Kidney tubule cell (primary cell): ENCODE measurements around the gene CACNA1H.
A peak's percentile ranks its signal among the peaks of the same experiment; 100 is the strongest.

Experiments
- DNase-seq: peaks from one replicate; pipeline ENCODE4 v3.0.0-alpha.2; 2018; ENCODE audit warnings: low spot score

The CACNA1H gene

DNA sequence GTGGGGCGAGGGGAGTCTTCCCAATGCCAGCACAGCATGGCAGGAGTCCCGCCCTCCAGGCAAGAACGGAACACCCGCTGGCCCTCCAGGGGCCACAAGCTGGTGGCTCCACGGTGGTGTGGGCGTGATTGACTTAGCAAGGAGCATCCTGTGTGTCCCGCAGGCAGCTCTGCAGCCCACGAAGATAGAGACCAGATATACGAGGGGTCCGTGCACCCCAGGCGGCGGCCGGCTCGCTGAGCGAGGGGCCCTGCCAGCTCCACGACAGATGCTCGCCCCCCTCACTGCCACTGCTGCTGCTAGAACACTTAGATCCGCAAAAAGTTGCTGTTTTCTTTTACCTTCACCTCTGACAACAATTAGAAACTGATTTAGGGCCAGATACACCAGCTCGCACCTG, 10.0 kb upstream of the CACNA1H start:
- no peak for DNase-seq

DNA sequence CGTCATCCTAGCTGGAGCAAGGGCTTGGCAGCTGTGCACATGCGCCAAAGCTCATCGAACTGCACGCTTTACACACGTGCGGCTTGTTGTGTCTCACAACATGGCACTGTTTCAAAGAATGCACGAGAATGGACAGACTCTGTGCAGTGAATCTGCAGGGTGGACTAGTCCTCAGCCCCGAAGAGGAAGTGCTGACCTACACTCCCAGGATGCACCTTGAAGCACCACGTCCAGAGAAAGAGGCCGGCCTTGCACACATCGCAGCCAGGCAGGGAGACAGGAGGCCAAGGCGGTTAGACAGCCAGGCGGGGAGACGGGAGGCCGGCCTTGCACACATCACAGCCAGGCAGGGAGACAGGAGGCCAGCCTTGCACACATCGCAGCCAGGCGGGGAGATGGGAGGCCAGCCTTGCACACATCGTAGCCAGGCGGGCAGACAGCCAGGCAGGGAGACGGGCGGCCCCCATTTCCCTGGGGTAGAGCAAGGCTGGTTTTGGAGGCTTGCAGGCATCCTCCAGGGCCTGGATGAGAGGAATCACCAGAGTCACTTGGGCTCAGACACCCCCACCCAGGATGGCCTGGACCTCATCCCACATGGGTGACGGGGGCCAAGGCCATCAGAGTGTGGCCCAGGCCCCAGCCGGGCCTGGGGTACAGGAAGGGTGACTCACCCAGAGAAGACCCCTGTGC, 9.0 kb upstream of the CACNA1H start:
- DNase-seq = no peak

GRCh38 chr16:1144476-1145382, 8.2 kb upstream of the CACNA1H start:
- DNase-seq = peak; percentile 40

DNA sequence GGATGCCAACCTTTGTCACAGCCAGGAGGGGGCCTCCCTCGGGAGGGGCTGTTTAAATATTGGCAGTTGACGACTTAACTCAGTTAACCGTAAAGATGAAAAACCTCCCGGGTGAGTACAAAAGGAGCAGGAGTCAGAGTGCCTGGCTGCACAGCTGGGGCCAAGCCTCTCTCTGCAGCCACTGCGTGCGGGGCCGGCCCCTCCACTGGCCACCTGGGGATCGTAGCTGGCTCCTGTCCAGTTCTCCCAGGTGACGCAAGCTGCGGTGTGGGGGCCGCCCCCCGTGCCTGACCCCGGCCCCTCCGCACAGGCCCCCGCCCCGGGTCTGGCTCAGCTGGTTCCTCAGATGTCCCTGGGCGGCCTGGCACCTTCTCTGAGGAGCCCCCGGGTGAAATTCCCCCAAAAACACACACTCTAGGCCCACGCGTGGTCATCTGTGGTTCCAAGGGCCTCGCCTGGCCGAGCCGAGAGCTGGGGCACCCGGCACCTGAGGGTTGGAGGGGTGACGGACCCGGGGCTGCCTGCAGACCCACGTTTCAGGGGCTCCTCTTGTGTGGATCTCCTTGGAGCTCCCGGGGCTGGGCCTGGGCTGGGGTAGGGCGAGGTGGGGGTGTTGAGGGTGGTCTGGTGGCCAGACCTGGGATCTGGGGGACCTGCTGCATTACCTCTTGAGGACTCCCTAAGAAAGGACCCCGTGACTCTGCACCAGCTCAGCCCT, 7.4 kb upstream of the CACNA1H start:
- peak; percentile 37 for DNase-seq

- no peak for DNase-seq
Measured at GRCh38 chr16:1146409-1146808, 6.5 kb upstream of the CACNA1H start.

DNA sequence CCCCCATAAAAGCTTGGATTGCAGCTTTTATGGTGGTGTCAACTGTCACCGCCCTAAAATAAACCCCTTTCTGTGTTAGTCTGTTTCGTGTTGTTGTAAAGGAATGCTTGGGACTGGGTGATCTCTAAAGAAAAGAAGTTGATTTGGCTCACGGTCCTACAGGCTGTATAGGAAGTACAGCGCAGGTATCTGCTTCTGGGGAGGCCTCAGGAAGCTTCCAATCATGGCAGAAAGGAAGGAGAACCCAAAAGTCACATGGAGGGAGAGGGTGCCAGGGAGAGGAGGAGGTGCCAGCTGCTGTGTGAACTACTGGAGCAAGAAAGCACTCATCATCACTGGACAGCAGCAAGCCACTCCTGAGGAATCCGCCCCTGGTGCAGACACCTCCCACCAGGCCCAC, 5.9 kb upstream of the CACNA1H start:
- DNase-seq = no peak

- DNase-seq = no peak
Measured at GRCh38 chr16:1149101-1149636, 3.7 kb upstream of the CACNA1H start.

GRCh38 chr16:1150511-1150982, 2.4 kb upstream of the CACNA1H start:
- no peak for DNase-seq

DNA sequence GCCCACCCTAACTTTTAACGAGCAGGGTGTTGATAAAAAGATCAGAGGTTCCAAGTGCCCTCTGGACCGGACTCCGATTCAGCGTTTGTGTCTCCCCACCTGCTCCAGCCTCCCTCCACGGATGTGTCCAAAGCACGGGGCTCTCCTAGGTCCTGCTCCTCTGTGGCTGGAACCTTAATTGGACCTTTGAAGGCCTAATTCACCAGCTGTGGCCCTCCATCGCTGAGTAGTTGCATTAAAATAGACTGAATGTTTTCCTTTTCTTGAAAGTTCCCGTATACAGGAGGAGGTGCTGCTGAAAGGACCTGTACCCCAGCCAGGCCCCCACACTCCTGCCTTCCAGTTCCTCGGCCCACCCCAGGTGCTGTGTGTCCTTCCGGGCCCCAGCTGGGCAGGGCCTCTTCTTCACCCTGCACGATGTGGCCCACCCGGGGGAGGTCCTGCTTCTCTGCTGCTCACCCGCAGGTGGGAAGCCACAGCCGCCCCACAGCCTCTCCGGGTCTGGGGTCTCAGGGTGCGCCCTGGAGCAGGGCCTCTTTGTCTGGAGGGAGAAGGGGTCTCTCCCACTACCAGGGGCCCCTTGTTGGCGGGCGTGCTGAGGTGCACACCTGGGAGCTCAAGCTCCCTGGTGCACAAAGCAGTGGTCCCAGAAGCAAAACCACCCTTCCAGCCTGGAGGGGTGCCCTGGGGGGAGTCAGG, 1.3 kb upstream of the CACNA1H start:
- no peak for DNase-seq

GRCh38 chr16:1152123-1152638, 725 bp upstream of the CACNA1H start:
- no peak for DNase-seq

GRCh38 chr16:1153480-1154160, 714 bp downstream of the CACNA1H start:
- no peak for DNase-seq

GRCh38 chr16:1154291-1154886, 1.5 kb downstream of the CACNA1H start:
- no peak for DNase-seq

DNA sequence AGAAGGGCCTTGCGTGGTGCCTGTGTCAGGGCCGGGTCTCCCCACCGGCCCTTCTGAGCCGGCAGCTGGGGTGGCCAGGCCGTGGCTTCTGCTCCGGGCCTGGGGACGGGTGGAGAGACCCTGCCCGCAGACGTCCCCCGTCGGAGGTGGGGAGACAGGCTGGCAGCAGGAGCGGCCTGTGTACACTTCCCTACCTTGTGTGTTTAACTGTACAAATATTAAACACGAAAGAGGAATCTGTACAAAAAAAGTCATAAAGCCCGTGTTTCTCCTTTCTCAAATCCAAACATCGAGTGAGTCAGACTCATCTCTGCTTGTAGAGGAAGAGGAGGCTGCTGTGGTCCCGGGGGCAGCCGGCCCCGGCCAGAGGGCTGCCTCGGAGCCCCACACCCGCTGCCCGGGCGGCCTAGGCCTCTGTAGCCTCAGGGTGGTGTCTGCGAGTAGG, 2.0 kb downstream of the CACNA1H start:
- no peak for DNase-seq

- no peak for DNase-seq
Measured at GRCh38 chr16:1155353-1156054, 2.6 kb downstream of the CACNA1H start.

DNA sequence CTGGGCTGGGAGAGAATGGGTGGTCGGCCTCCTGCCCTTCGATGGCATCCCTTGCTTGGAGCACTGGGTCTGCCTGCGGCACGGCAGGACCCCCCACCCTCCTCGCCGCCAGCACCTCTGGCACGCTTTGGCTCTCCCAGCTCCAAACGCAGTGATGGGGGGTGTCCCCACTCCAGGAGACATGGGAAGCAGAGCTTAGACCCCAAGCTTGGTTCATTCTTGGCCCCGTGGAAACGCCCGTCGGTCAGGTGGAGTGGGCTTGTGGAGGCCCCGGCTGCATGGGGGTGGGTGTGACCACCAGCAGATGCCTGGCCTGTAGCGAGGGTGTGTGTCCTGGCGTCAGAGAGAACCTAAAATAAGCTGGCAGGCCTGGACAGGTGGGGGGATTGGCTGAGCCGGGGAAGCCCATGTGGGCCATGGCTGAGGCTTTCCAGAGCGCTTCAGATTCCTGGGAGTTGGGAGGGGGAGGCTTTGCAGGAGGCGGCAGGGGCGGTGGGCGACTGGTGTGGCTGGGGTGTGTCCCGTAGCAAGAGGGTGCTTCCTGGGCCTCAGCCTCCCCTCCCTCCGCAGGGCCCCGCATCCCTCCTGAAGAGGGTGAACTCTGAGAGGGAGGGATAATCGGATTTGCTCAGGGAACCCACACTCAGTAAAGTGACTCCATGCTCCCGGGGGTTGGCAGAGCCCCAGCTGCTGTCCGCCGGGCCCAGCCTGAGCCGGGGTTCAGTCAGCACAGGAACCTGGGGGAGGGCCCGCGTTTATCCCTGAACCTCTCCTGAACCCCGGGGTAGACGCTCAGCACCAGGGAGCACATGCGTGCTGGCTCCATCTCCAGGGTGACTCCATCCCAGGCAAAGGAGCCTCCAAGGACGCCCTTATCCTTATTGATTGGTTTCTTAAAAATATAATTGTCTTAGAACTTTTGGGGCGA, 3.4 kb downstream of the CACNA1H start:
- DNase-seq = no peak

GRCh38 chr16:1156983-1157638, 4.2 kb downstream of the CACNA1H start:
- no peak for DNase-seq

DNA sequence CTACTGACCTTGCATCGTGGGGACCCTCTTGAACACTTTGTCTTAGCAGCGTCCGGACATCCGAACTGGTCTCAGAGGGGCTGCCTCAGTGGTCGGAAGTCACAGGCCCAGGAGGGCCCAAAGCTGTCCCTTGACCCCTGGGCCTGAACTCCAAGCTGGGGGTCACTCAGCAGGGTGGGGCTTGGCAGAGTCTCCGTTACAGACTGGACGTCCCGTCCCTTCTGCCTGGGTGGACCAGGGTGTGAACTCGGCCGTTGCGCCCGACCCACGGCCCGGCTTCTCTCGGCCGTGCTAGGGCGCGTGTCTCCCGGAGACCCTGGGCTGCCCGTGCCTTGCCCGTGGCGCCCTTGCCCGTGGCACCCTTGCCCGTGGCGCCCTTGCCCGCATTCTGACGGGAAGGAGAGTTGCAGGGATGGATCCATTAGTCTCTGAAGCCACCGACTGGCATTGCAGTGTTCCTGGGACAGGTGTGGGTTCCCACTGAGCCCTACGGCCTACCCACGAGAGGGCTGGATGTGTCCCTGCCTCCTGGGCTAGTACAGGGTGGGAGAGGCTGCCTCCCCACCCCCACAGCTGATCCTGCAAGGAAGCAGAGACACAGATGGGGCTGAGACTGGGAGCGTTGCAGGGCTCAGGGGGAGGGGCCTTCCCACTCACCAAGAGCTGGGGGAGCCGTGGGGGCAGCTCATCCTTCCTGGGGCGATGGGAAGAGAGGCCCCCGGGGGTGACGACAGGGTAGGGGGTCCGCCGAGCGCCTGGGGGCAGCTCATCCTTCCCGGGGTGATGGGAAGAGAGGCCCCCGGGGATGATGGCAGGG, 4.9 kb downstream of the CACNA1H start:
- DNase-seq = no peak
